Loucy (cell line): Measurements from ENCODE around the gene ADCY9.
"Not testable (repeated sequence)": the region's sequence is repeated elsewhere in the genome, so short reads cannot be mapped to it uniquely, and the experiment has no call there.

ENCODE experiments used
- H2AFZ ChIP-seq: fragments of 200-600 bp; sonication (generic); 2 replicates; pipeline ENCODE4 v1.6.0; 2016; ENCODE audit warnings: antibody characterized with exemption, mild to moderate bottlenecking, low read length, moderate library complexity
- H3F3A ChIP-seq: fragments of 200-600 bp; 2 replicates; pipeline ENCODE4 v1.6.0; 2016; ENCODE audit warnings: antibody characterized with exemption, low read depth, mild to moderate bottlenecking
- H3K27me3 ChIP-seq: fragments of 200-600 bp; sonication (generic); 2 replicates; pipeline ENCODE4 v1.6.1; 2014; ENCODE audit warnings: low read length, mild to moderate bottlenecking; ENCODE audit not compliant: insufficient read depth, poor library complexity, severe bottlenecking
- H3K36me3 ChIP-seq: fragments of 200-600 bp; sonication (generic); 2 replicates; pipeline ENCODE4 v1.6.1; 2016; ENCODE audit warnings: low read length; ENCODE audit not compliant: insufficient read depth
- H3K4me1 ChIP-seq: fragments of 200-600 bp; sonication (generic); 2 replicates; pipeline ENCODE4 v1.5.1; 2014; ENCODE audit warnings: low read length, mild to moderate bottlenecking; ENCODE audit not compliant: insufficient read depth, poor library complexity, severe bottlenecking
- H3K4me2 ChIP-seq: fragments of 200-600 bp; sonication (generic); 2 replicates; pipeline ENCODE4 v1.6.0; 2014; ENCODE audit warnings: antibody characterized with exemption, low read length, low read depth, mild to moderate bottlenecking; ENCODE audit not compliant: poor library complexity, severe bottlenecking
- H3K4me3 ChIP-seq: fragments of 200-600 bp; sonication (generic); 2 replicates; pipeline ENCODE4 v1.5.1; 2014; ENCODE audit warnings: low read length, mild to moderate bottlenecking, mixed read lengths; ENCODE audit not compliant: poor library complexity, severe bottlenecking
- H3K79me2 ChIP-seq: fragments of 200-600 bp; sonication (generic); 2 replicates; pipeline ENCODE4 v1.6.1; 2014; ENCODE audit warnings: low read length; ENCODE audit not compliant: insufficient read depth
- H3K9ac ChIP-seq: fragments of 200-600 bp; sonication (generic); 2 replicates; pipeline ENCODE4 v1.6.0; 2014; ENCODE audit warnings: mild to moderate bottlenecking, low read depth, low read length, moderate library complexity; ENCODE audit not compliant: poor library complexity, severe bottlenecking
- H3K9me2 ChIP-seq: fragments of 200-600 bp; sonication (generic); replicated peaks from 2 replicates; pipeline ENCODE4 v1.6.1; 2016; ENCODE audit warnings: low read depth, low read length, mixed read lengths
- H3K9me3 ChIP-seq: fragments of 200-600 bp; sonication (generic); 2 replicates; pipeline ENCODE4 v1.6.1; 2014; ENCODE audit warnings: mild to moderate bottlenecking, antibody characterized with exemption, low read length, low read depth; ENCODE audit not compliant: insufficient read depth
- H4K20me1 ChIP-seq: fragments of 200-600 bp; sonication (generic); 2 replicates; pipeline ENCODE4 v1.6.0; 2014; ENCODE audit warnings: antibody characterized with exemption, low read length, mild to moderate bottlenecking; ENCODE audit not compliant: insufficient read depth, poor library complexity, severe bottlenecking
- CTCF ChIP-seq: fragments of 200-600 bp; sonication (generic); conservative IDR thresholded peaks from 2 replicates; pipeline ENCODE4 v1.5.1; 2014; ENCODE audit warnings: mild to moderate bottlenecking, antibody characterized with exemption, low read length
- EZH2phosphoT487 ChIP-seq: fragments of 200-600 bp; IDR thresholded peaks from 2 replicates; pipeline ENCODE4 v1.6.1; 2018; ENCODE audit warnings: antibody characterized with exemption, mild to moderate bottlenecking, moderate library complexity, borderline replicate concordance

The ADCY9 gene

GRCh38 chr16:4049031-4049430, 67.2 kb downstream of the ADCY9 start:
- Histone ChIP-seq H3K27me3 (no peaks in the 10 kb centered on the region), H3K9me2 (no peaks in the 10 kb centered on the region), H4K20me1 (no peaks in the 10 kb centered on the region), H2AFZ (no peak overlapping the region), H3K4me2 (no peak overlapping the region), H3K9ac (no peak overlapping the region), H3K4me1 (no peaks in the 10 kb centered on the region), H3K36me3 (no peaks in the 10 kb centered on the region), H3K79me2 (no peaks in the 10 kb centered on the region), H3K9me3 (no peaks in the 10 kb centered on the region), H3F3A (no peaks in the 10 kb centered on the region), H3K4me3 (no peak overlapping the region)
- TF ChIP-seq EZH2phosphoT487: no peak
- no peak for TF ChIP-seq CTCF

- no peaks in the 10 kb centered on the region for H3K79me2 ChIP-seq
- no peaks in the 10 kb centered on the region for H3K36me3 ChIP-seq
- TF ChIP-seq CTCF: no peak
- TF ChIP-seq EZH2phosphoT487: no peak
- no peak overlapping the region for H3K4me3 ChIP-seq
- no peak overlapping the region for H3K9ac ChIP-seq
- no peaks in the 10 kb centered on the region for H3K4me1 ChIP-seq
- H2AFZ ChIP-seq: no peak overlapping the region
- H3K9me3 ChIP-seq: no peaks in the 10 kb centered on the region
- H3K27me3 ChIP-seq: no peaks in the 10 kb centered on the region
- H3K9me2 ChIP-seq: no peaks in the 10 kb centered on the region
- H3F3A ChIP-seq: no peaks in the 10 kb centered on the region
- no peaks in the 10 kb centered on the region for H4K20me1 ChIP-seq
- H3K4me2 ChIP-seq: no peak overlapping the region
Observed at GRCh38 chr16:4048481-4048880, 67.8 kb downstream of the ADCY9 start.

GRCh38 chr16:4046221-4046620, 70.0 kb downstream of the ADCY9 start:
- Histone ChIP-seq H3K4me2 (no peak overlapping the region), H3K27me3 (no peaks in the 10 kb centered on the region), H3K36me3 (no peaks in the 10 kb centered on the region), H3K9ac (no peak overlapping the region), H3K9me3 (no peaks in the 10 kb centered on the region), H2AFZ (no peak overlapping the region), H3K4me3 (no peak overlapping the region), H3K79me2 (no peaks in the 10 kb centered on the region), H3F3A (no peaks in the 10 kb centered on the region), H3K4me1 (no peaks in the 10 kb centered on the region), H4K20me1 (no peaks in the 10 kb centered on the region), H3K9me2 (no peaks in the 10 kb centered on the region)
- TF ChIP-seq CTCF (no peak), EZH2phosphoT487 (no peak)

GRCh38 chr16:4045561-4045960, 70.7 kb downstream of the ADCY9 start:
- H3K36me3 ChIP-seq, H3K79me2 ChIP-seq, H3K4me1 ChIP-seq, H3K9me3 ChIP-seq, H3K9me2 ChIP-seq, H3K9ac ChIP-seq, H3K4me3 ChIP-seq, H3F3A ChIP-seq, H3K27me3 ChIP-seq, H4K20me1 ChIP-seq, H3K4me2 ChIP-seq, H2AFZ ChIP-seq: not testable (repeated sequence)
